ENCODE results near the gene LHFPL2. TPM values are rescaled to one million over a fixed set of nuclear protein-coding genes. Genes with fewer than 3 reads are reported as not detected.
A peak's percentile ranks its signal among the peaks of the same experiment; 100 is the strongest.

LHFPL2 gene
- total and polyA plus RNA-seq, 9 of the 15 experiments (the other 6 are each of a cell fraction or from before 2014, with no cell fraction given): 1.0 to 6.6 (median 4.6) TPM

- no peak for TF ChIP-seq FOS (IDR thresholded peaks at IDR 0.05; ENCODE audit: extremely low read depth, insufficient read length)
- no peak for TF ChIP-seq THRAP3 (IDR thresholded peaks at IDR 0.05; ENCODE audit: borderline replicate concordance)
- no peak for TF ChIP-seq ZNF41 (CRISPR knock-in tag; conservative IDR thresholded peaks at IDR 0.05)
- TF ChIP-seq COPS2 (conservative IDR thresholded peaks at IDR 0.05): no peak
- no peak for TF ChIP-seq NR4A1 (CRISPR knock-in tag; IDR thresholded peaks at IDR 0.05)
- TF ChIP-seq NR4A1 (tag; IDR thresholded peaks at IDR 0.05): peak; percentile 91
- TF ChIP-seq, protein P1, sequence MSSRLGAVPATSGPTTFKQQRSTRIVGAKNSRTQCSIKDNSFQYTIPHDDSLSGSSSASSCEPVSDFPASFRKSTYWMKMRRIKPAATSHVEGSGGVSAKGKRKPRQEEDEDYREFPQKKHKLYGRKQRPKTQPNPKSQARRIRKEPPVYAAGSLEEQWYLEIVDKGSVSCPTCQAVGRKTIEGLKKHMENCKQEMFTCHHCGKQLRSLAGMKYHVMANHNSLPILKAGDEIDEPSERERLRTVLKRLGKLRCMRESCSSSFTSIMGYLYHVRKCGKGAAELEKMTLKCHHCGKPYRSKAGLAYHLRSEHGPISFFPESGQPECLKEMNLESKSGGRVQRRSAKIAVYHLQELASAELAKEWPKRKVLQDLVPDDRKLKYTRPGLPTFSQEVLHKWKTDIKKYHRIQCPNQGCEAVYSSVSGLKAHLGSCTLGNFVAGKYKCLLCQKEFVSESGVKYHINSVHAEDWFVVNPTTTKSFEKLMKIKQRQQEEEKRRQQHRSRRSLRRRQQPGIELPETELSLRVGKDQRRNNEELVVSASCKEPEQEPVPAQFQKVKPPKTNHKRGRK (tag; IDR thresholded peaks at IDR 0.05): no peak
- no peak for TF ChIP-seq YY1 (IDR thresholded peaks at IDR 0.05; ENCODE audit: borderline replicate concordance in 1 of 3, control insufficient read depth in 1 of 3, extremely low read depth in 1 of 3, insufficient read depth in 3 of 3, insufficient read length in 1 of 3, insufficient replicate concordance in 2 of 3, low read depth in 1 of 3, low read length in 2 of 3)
- TF ChIP-seq KDM5B (IDR thresholded peaks at IDR 0.05; ENCODE audit: insufficient replicate concordance, low read depth, low read length): no peak
- no peak for TF ChIP-seq SNRNP70 (optimal IDR thresholded peaks at IDR 0.05; ENCODE audit: low read depth, low read length)
- TF ChIP-seq BRD9 (IDR thresholded peaks at IDR 0.05; ENCODE audit: low read depth, partially characterized antibody): no peak
- TF ChIP-seq MYC (IDR thresholded peaks at IDR 0.05; ENCODE audit: low read depth, low read length): peak; percentile 68; the same call in 1 of the 2 replicates
- TF ChIP-seq MYC (CRISPR knock-in tag; IDR thresholded peaks at IDR 0.05; ENCODE audit: borderline replicate concordance, low read depth): no peak
- no peak for TF ChIP-seq ZNF561 (CRISPR knock-in tag; conservative IDR thresholded peaks at IDR 0.05)
- TF ChIP-seq RREB1 (CRISPR knock-in tag; IDR thresholded peaks at IDR 0.05): no peak
- TF ChIP-seq ZNF696 (CRISPR knock-in tag; conservative IDR thresholded peaks at IDR 0.05): no peak
- TF ChIP-seq NCOA6 (IDR thresholded peaks at IDR 0.05): no peak
- TF ChIP-seq HNRNPUL1 (IDR thresholded peaks at IDR 0.05; ENCODE audit: low read length): no peak
- TF ChIP-seq RBBP5 (IDR thresholded peaks at IDR 0.05; ENCODE audit: borderline replicate concordance, insufficient read depth, low read length, poor library complexity, severe bottlenecking): peak; percentile 50
- peak; percentile 95 for TF ChIP-seq POLR2AphosphoS5 (IDR thresholded peaks at IDR 0.05; ENCODE audit: control insufficient read depth, insufficient read depth, low read depth, low read length)
Observed at GRCh38 chr5:78587775-78588291, 60.7 kb downstream of the LHFPL2 start (continued).

All from K562 (cell line).